ENCODE measurements around the gene CDH22.

Gene CDH22

DNA sequence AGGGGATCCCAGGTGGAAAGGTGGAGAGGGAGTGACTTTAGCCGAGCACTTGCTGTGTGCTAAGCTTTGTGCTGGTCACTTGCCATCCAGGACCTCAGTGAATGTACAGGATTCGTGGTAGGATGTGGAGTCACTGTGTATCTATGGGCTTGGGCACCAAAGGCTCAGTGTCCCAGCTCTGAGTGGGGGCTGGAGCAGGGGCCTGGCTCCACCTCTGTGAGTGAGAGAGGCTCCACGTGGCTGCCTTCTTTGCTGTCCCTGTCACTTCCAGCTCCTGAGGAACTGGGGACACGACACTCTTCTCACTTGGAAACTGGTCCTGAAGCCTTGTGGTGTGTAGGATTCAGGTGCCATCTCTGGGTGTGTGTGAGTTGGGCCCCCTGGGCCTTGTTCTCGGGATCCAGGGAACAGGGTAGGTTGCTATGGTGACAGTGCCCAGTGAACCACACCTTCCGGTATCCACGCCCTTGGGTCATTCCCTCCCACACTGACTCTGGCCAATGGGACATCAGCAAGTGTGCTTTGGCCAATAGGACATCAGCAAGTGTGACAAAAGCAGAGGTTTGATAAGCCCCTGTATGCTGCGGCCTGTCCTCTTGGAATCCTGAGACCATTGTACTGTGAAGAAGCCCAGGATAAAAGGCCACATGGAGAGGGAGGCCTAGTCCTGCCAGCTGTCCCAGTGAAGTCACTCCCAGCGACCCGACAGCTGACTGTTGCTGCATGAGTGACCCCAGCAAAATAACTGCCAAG is 87.7 kb downstream of the CDH22 start:
- H2BK12ac ChIP-seq (ENCODE audit: low read length in 2 of 2) = no peak overlapping the region
- no peak overlapping the region for H3K9ac ChIP-seq (ENCODE audit: low read length)
- H2BK15ac ChIP-seq (ENCODE audit: low read depth, poor library complexity, severe bottlenecking) = no peak overlapping the region
- H3K4ac ChIP-seq (ENCODE audit: low read depth in 1 of 2, low read length in 2 of 2) = no peak overlapping the region
- no peak overlapping the region for H3K4me3 ChIP-seq (ENCODE audit: insufficient read depth in 1 of 2, low read depth in 1 of 2, low read length in 2 of 2)
- H3K14ac ChIP-seq (ENCODE audit: low read length in 2 of 2) = no peak overlapping the region
- H3K23ac ChIP-seq (ENCODE audit: low read length in 2 of 2) = no peak overlapping the region
- H2BK120ac ChIP-seq (ENCODE audit: low read depth, low read length) = no peak overlapping the region
- peaks cover 8% of the 10 kb centered on the region for H3K4me1 ChIP-seq (ENCODE audit: control insufficient read depth, insufficient read depth, low read depth, low read length)
- H3K9me3 ChIP-seq (ENCODE audit: control insufficient read depth, low read length) = no peaks in the 10 kb centered on the region
- H3K79me1 ChIP-seq (replicated peaks; ENCODE audit: low read length, poor library complexity, severe bottlenecking) = no peaks in the 10 kb centered on the region
- no peak overlapping the region for H2AFZ ChIP-seq (ENCODE audit: low read depth, low read length)
- no peak for DNase-seq
- H3K4me2 ChIP-seq (ENCODE audit: low read length, poor library complexity, severe bottlenecking) = no peak overlapping the region
- H2AK5ac ChIP-seq (ENCODE audit: low read length, severe bottlenecking) = no peak overlapping the region
- H4K8ac ChIP-seq (ENCODE audit: low read length) = no peak overlapping the region
- H3K27ac ChIP-seq (ENCODE audit: low read length, poor library complexity, severe bottlenecking) = no peak overlapping the region
- H3K18ac ChIP-seq (ENCODE audit: low read depth in 1 of 2, low read length in 2 of 2) = no peak overlapping the region
- H3K36me3 ChIP-seq (ENCODE audit: control insufficient read depth in 1 of 2, insufficient read depth in 2 of 2, low read depth in 1 of 2, low read length in 2 of 2) = no peaks in the 10 kb centered on the region
- 73% methylated on average over 10 of the region's 10 CpGs for WGBS
- no peak overlapping the region for H4K91ac ChIP-seq (ENCODE audit: low read length)
- H3K27me3 ChIP-seq (ENCODE audit: control insufficient read depth in 1 of 2, insufficient read depth in 1 of 2, low read length in 2 of 2) = peaks cover 36 to 38% of the 10 kb centered on the region in 2 experiments
- no peak overlapping the region for H2BK5ac ChIP-seq (ENCODE audit: low read depth, low read length, poor library complexity, severe bottlenecking)

DNA sequence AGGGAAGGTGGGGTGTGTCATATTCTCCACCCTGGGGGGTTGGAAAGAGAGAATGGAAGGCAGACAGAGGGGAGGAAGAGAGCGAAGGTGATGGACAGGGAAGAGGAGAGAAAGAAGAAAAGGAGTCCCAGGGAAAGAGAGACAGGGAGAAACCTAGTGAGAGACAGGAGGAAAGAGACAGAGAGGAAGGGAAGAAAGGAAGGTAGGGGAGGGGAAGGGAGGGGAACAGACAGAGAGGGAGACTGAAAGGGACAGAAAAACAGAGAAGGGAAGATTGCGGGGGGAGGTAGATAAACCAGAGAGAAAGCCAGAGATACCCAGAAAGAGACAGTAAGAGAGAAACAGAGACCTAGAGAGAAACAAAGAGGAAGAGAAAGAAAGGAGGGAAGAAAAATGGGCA is 88.4 kb downstream of the CDH22 start:
- Histone ChIP-seq H3K27ac (ENCODE audit: low read length, poor library complexity, severe bottlenecking) (no peak overlapping the region), H3K4me1 (ENCODE audit: control insufficient read depth, insufficient read depth, low read depth, low read length) (peaks cover 10% of the 10 kb centered on the region), H3K79me1 (replicated peaks; ENCODE audit: low read length, poor library complexity, severe bottlenecking) (no peaks in the 10 kb centered on the region), H3K4me3 (ENCODE audit: insufficient read depth in 1 of 2, low read depth in 1 of 2, low read length in 2 of 2) (no peak overlapping the region), H2AK5ac (ENCODE audit: low read length, severe bottlenecking) (no peak overlapping the region), H2BK12ac (ENCODE audit: low read length in 2 of 2) (no peak overlapping the region), H3K36me3 (ENCODE audit: control insufficient read depth in 1 of 2, insufficient read depth in 2 of 2, low read depth in 1 of 2, low read length in 2 of 2) (no peaks in the 10 kb centered on the region), H3K4me2 (ENCODE audit: low read length, poor library complexity, severe bottlenecking) (no peak overlapping the region), H4K91ac (ENCODE audit: low read length) (no peak overlapping the region), H2BK120ac (ENCODE audit: low read depth, low read length) (no peak overlapping the region), H2BK15ac (ENCODE audit: low read depth, poor library complexity, severe bottlenecking) (no peak overlapping the region), H3K9ac (ENCODE audit: low read length) (no peak overlapping the region), H3K23ac (ENCODE audit: low read length in 2 of 2) (no peak overlapping the region), H3K9me3 (ENCODE audit: control insufficient read depth, low read length) (no peaks in the 10 kb centered on the region), H4K8ac (ENCODE audit: low read length) (no peak overlapping the region), H3K18ac (ENCODE audit: low read depth in 1 of 2, low read length in 2 of 2) (no peak overlapping the region), H3K27me3 (ENCODE audit: control insufficient read depth in 1 of 2, insufficient read depth in 1 of 2, low read length in 2 of 2) (peaks cover 32 to 38% of the 10 kb centered on the region in 2 experiments), H3K4ac (ENCODE audit: low read depth in 1 of 2, low read length in 2 of 2) (no peak overlapping the region), H3K14ac (ENCODE audit: low read length in 2 of 2) (no peak overlapping the region), H2BK5ac (ENCODE audit: low read depth, low read length, poor library complexity, severe bottlenecking) (no peak overlapping the region), H2AFZ (ENCODE audit: low read depth, low read length) (no peak overlapping the region)
- no peak for DNase-seq
- WGBS = 78% methylated on average over 2 of the region's 2 CpGs

DNA sequence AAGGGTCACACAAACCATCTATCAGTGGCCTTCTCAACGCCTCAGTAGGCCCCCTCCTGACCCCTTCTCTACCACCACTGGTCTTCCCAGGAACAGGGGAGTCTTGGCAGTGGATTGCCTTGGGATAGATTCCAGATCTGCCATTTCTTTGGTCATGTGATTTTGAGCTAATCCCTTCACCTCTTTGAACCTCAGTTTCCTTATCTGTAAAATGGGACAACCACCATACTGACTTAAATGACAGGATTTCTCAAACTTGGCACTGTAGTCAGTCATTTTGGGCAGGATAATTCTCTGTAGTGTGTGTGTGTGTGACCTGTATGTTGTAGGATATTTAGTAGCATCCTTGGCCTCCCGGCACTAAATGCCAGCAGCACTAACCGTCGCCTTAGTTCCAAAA is 89.1 kb downstream of the CDH22 start:
- Histone ChIP-seq H3K36me3 (ENCODE audit: control insufficient read depth in 1 of 2, insufficient read depth in 2 of 2, low read depth in 1 of 2, low read length in 2 of 2) (no peaks in the 10 kb centered on the region), H2BK120ac (ENCODE audit: low read depth, low read length) (no peak overlapping the region), H3K79me1 (replicated peaks; ENCODE audit: low read length, poor library complexity, severe bottlenecking) (no peaks in the 10 kb centered on the region), H3K23ac (ENCODE audit: low read length in 2 of 2) (no peak overlapping the region), H3K4me1 (ENCODE audit: control insufficient read depth, insufficient read depth, low read depth, low read length) (peaks cover 10% of the 10 kb centered on the region), H2BK12ac (ENCODE audit: low read length in 2 of 2) (no peak overlapping the region), H2AK5ac (ENCODE audit: low read length, severe bottlenecking) (no peak overlapping the region), H2BK5ac (ENCODE audit: low read depth, low read length, poor library complexity, severe bottlenecking) (no peak overlapping the region), H2AFZ (ENCODE audit: low read depth, low read length) (no peak overlapping the region), H3K4me3 (ENCODE audit: insufficient read depth in 1 of 2, low read depth in 1 of 2, low read length in 2 of 2) (no peak overlapping the region), H3K14ac (ENCODE audit: low read length in 2 of 2) (no peak overlapping the region), H2BK15ac (ENCODE audit: low read depth, poor library complexity, severe bottlenecking) (no peak overlapping the region), H3K9me3 (ENCODE audit: control insufficient read depth, low read length) (no peaks in the 10 kb centered on the region), H3K27me3 (ENCODE audit: control insufficient read depth in 1 of 2, insufficient read depth in 1 of 2, low read length in 2 of 2) (peaks cover 25 to 37% of the 10 kb centered on the region in 2 experiments), H3K4ac (ENCODE audit: low read depth in 1 of 2, low read length in 2 of 2) (no peak overlapping the region), H3K4me2 (ENCODE audit: low read length, poor library complexity, severe bottlenecking) (no peak overlapping the region), H4K8ac (ENCODE audit: low read length) (no peak overlapping the region), H3K18ac (ENCODE audit: low read depth in 1 of 2, low read length in 2 of 2) (no peak overlapping the region), H4K91ac (ENCODE audit: low read length) (no peak overlapping the region), H3K9ac (ENCODE audit: low read length) (no peak overlapping the region), H3K27ac (ENCODE audit: low read length, poor library complexity, severe bottlenecking) (no peak overlapping the region)
- WGBS = 95% methylated on average over 4 of the region's 4 CpGs
- no peak for DNase-seq

DNA sequence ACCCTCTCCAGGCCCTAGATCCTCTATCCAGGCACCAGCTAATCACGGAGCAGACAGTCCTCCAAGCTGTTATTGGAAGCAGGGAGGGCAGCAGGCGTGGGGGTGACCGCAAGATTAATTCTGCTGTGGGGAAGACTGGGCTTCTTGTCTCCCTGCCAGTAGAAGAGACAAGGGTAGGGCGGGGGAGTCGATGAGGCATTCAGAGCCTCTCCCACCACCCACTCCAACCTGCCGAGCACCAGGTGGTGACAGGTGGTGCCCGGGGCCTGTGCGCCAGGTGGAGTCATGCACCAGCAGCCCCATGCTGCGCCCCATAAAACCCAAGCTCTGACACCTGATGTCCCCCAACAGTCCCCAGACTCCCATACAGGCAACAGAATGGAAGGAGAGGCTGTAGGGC is 89.6 kb downstream of the CDH22 start:
- H2AK5ac ChIP-seq (ENCODE audit: low read length, severe bottlenecking) = no peak overlapping the region
- no peak overlapping the region for H3K9ac ChIP-seq (ENCODE audit: low read length)
- 86% methylated on average over 3 of the region's 9 CpGs for WGBS
- no peak overlapping the region for H3K4ac ChIP-seq (ENCODE audit: low read depth in 1 of 2, low read length in 2 of 2)
- H3K4me1 ChIP-seq (ENCODE audit: control insufficient read depth, insufficient read depth, low read depth, low read length) = peaks cover 10% of the 10 kb centered on the region
- no peaks in the 10 kb centered on the region for H3K9me3 ChIP-seq (ENCODE audit: control insufficient read depth, low read length)
- H2BK15ac ChIP-seq (ENCODE audit: low read depth, poor library complexity, severe bottlenecking) = no peak overlapping the region
- peaks cover 22 to 42% of the 10 kb centered on the region in 2 experiments for H3K27me3 ChIP-seq (ENCODE audit: control insufficient read depth in 1 of 2, insufficient read depth in 1 of 2, low read length in 2 of 2)
- no peak overlapping the region for H4K91ac ChIP-seq (ENCODE audit: low read length)
- DNase-seq = no peak
- no peak overlapping the region for H3K23ac ChIP-seq (ENCODE audit: low read length in 2 of 2)
- H4K8ac ChIP-seq (ENCODE audit: low read length) = no peak overlapping the region
- H3K18ac ChIP-seq (ENCODE audit: low read depth in 1 of 2, low read length in 2 of 2) = no peak overlapping the region
- H2BK120ac ChIP-seq (ENCODE audit: low read depth, low read length) = no peak overlapping the region
- no peaks in the 10 kb centered on the region for H3K36me3 ChIP-seq (ENCODE audit: control insufficient read depth in 1 of 2, insufficient read depth in 2 of 2, low read depth in 1 of 2, low read length in 2 of 2)
- no peaks in the 10 kb centered on the region for H3K79me1 ChIP-seq (replicated peaks; ENCODE audit: low read length, poor library complexity, severe bottlenecking)
- H3K27ac ChIP-seq (ENCODE audit: low read length, poor library complexity, severe bottlenecking) = no peak overlapping the region
- H2BK5ac ChIP-seq (ENCODE audit: low read depth, low read length, poor library complexity, severe bottlenecking) = no peak overlapping the region
- H3K4me2 ChIP-seq (ENCODE audit: low read length, poor library complexity, severe bottlenecking) = no peak overlapping the region
- H2AFZ ChIP-seq (ENCODE audit: low read depth, low read length) = no peak overlapping the region
- H3K4me3 ChIP-seq (ENCODE audit: insufficient read depth in 1 of 2, low read depth in 1 of 2, low read length in 2 of 2) = no peak overlapping the region
- H2BK12ac ChIP-seq (ENCODE audit: low read length in 2 of 2) = no peak overlapping the region
- H3K14ac ChIP-seq (ENCODE audit: low read length in 2 of 2) = no peak overlapping the region
